Keratinocyte (primary cell): ENCODE data around the gene MRM3. TPM values are rescaled to one million over a fixed set of nuclear protein-coding genes. Genes with fewer than 3 reads are reported as not detected.

Experiments
- DNase-seq: peaks from one replicate; pipeline ENCODE4 v3.0.0-alpha.2; 2011; ENCODE audit warnings: low read depth, missing footprints, low spot score
- FAIRE-seq: peaks from 2 replicates; lab custom pipeline; 2011; peaks lifted over from hg19 to GRCh38; lab: Jason Lieb, UNC
- H2AFZ ChIP-seq: 2 replicates; pipeline ENCODE4 v1.6.0; 2012; ENCODE audit warnings: low read length, control low read depth, inconsistent platforms; ENCODE audit not compliant: control insufficient read depth
- H3K27ac ChIP-seq: 2 replicates; pipeline ENCODE4 v1.5.1; 2011; ENCODE audit warnings: low read length; ENCODE audit not compliant: control insufficient read depth, insufficient read depth
- H3K27me3 ChIP-seq: 3 replicates; pipeline ENCODE4 v1.6.0; 2011; ENCODE audit warnings: low read length; ENCODE audit not compliant: control insufficient read depth, insufficient read depth; ENCODE audit errors: extremely low read depth
- H3K36me3 ChIP-seq, 2 experiments: 2 replicates in 1 of 2; 3 replicates in 1 of 2; pipeline ENCODE4 v1.5.1; 2011; ENCODE audit warnings: low read length in 2 of 2, mild to moderate bottlenecking in 1 of 2; ENCODE audit not compliant: control insufficient read depth in 2 of 2, insufficient read depth in 2 of 2; ENCODE audit errors: extremely low read depth in 1 of 2
- H3K4me1 ChIP-seq: 3 replicates; pipeline ENCODE4 v1.5.1; 2011; ENCODE audit warnings: low read length; ENCODE audit not compliant: control insufficient read depth, insufficient read depth; ENCODE audit errors: extremely low read depth
- H3K4me2 ChIP-seq: 3 replicates; pipeline ENCODE4 v1.6.0; 2011; ENCODE audit warnings: low read depth, low read length; ENCODE audit not compliant: control insufficient read depth, insufficient read depth; ENCODE audit errors: extremely low read depth
- H3K4me3 ChIP-seq, 3 experiments: fragments of 200-600 bp in 1 of 3; sonication (generic) in 1 of 3; 2 replicates in 2 of 3; 3 replicates in 1 of 3; pipeline ENCODE4 v1.5.1; 2011 to 2016; ENCODE audit warnings: low read length in 3 of 3, mild to moderate bottlenecking in 3 of 3, control low read depth in 2 of 3, inconsistent platforms in 1 of 3, low read depth in 1 of 3, mixed read lengths in 1 of 3, mixed run types in 1 of 3, moderate library complexity in 1 of 3; ENCODE audit not compliant: control insufficient read depth in 2 of 3, insufficient read depth in 2 of 3; ENCODE audit errors: extremely low read depth in 1 of 3
- H3K79me2 ChIP-seq: 2 replicates; pipeline ENCODE4 v1.6.0; 2012; ENCODE audit warnings: low read length; ENCODE audit not compliant: control insufficient read depth, insufficient read depth
- H3K9ac ChIP-seq: 3 replicates; pipeline ENCODE4 v1.6.0; 2011; ENCODE audit warnings: low read length; ENCODE audit not compliant: control insufficient read depth, insufficient read depth; ENCODE audit errors: extremely low read depth
- H3K9me1 ChIP-seq: 3 replicates; pipeline ENCODE4 v1.6.0; 2011; ENCODE audit warnings: low read length; ENCODE audit not compliant: control insufficient read depth, insufficient read depth; ENCODE audit errors: extremely low read depth
- H3K9me3 ChIP-seq: 2 replicates; pipeline ENCODE4 v1.5.1; 2012; ENCODE audit warnings: low read depth, low read length; ENCODE audit not compliant: control insufficient read depth
- H4K20me1 ChIP-seq: 3 replicates; pipeline ENCODE4 v1.6.0; 2011; ENCODE audit warnings: low read length; ENCODE audit not compliant: control insufficient read depth, insufficient read depth; ENCODE audit errors: extremely low read depth
- EZH2 ChIP-seq: IDR thresholded peaks from one replicate; pipeline ENCODE4 v1.6.1; 2012; ENCODE audit warnings: inconsistent platforms, mild to moderate bottlenecking, low read length, moderate library complexity
- dilution Hi-C: fragments of 300-500 bp; cut with MboI; formaldehyde crosslinking; loops from one replicate; pipeline ENCODE4 v1.7.0; 2020; ENCODE audit warnings: low sequenced_read_pairs; ENCODE audit not compliant: extremely low pct_ligation_motif_present
- polyA plus RNA-seq, 5 experiments: library from polyadenylated mRNA; depleted of rRNA in 3 of 5; stranded (reverse) in 3 of 5; stranded (forward) in 1 of 5; unstranded in 1 of 5; fragments of >200 nt; gene quantifications; 1 replicate in 1 of 5; 2 replicates in 3 of 5; 3 replicates in 1 of 5; pipeline versions ENCODE4 v1.2.1 to v1.2.3, GENCODE V29; 2011 to 2012; ENCODE audit warnings: missing spikeins in 2 of 5, low read depth in 1 of 5, low replicate concordance in 1 of 5
- TF ChIP-seq, protein P1 (sequence below), 3 experiments: IDR thresholded peaks in 1 of 3; conservative IDR thresholded peaks in 1 of 3; optimal IDR thresholded peaks in 1 of 3; 2 replicates in 2 of 3; 3 replicates in 1 of 3; pipeline versions ENCODE3 to v1.5.1; 2011; ENCODE audit warnings: low read length in 3 of 3, mild to moderate bottlenecking in 3 of 3, moderate library complexity in 2 of 3, control low read depth in 1 of 3, inconsistent platforms in 1 of 3; ENCODE audit not compliant: insufficient read depth in 2 of 3; ENCODE audit errors: extremely low read depth in 1 of 3

Gene MRM3
- polyA plus RNA-seq, 1 donor (not counting 4 experiments of a cell fraction or from before 2014, with no cell fraction given) = 15.5 TPM

DNA sequence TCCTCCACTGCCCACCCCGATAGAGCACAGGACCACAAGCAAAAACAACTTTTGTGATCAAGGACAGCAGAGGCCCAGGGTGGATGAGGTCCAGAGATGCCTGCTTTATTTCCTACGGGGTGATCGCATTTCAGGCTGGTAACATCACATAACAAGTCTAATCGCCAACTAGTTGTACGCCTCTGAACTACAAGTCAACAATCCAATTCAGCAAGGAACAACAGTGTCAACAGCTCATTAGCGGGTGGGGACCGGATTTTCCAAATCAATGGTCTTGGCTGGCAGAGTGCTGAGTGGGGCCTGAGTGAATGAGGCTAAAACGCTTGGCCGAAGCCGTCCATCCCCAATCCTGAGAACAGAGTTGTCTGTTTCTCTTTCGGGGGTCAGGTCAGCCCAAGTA lies 17.1 kb downstream of the MRM3 start:
- Histone ChIP-seq H3K79me2 (no peaks in the 10 kb centered on the region), H2AFZ (no peak overlapping the region), H3K9me3 (no peaks in the 10 kb centered on the region), H4K20me1 (no peaks in the 10 kb centered on the region), H3K4me2 (no peak overlapping the region), H3K9ac (no peak overlapping the region), H3K4me1 (peaks cover 6% of the 10 kb centered on the region), H3K36me3 (peaks cover 30 to 35% of the 10 kb centered on the region in 2 experiments), H3K4me3 (no peak overlapping the region), H3K27me3 (no peaks in the 10 kb centered on the region), H3K27ac (no peak overlapping the region), H3K9me1 (no peaks in the 10 kb centered on the region)
- DNase-seq (no peak), FAIRE-seq (no peak)
- no peak for TF ChIP-seq EZH2
- TF ChIP-seq, protein P1, sequence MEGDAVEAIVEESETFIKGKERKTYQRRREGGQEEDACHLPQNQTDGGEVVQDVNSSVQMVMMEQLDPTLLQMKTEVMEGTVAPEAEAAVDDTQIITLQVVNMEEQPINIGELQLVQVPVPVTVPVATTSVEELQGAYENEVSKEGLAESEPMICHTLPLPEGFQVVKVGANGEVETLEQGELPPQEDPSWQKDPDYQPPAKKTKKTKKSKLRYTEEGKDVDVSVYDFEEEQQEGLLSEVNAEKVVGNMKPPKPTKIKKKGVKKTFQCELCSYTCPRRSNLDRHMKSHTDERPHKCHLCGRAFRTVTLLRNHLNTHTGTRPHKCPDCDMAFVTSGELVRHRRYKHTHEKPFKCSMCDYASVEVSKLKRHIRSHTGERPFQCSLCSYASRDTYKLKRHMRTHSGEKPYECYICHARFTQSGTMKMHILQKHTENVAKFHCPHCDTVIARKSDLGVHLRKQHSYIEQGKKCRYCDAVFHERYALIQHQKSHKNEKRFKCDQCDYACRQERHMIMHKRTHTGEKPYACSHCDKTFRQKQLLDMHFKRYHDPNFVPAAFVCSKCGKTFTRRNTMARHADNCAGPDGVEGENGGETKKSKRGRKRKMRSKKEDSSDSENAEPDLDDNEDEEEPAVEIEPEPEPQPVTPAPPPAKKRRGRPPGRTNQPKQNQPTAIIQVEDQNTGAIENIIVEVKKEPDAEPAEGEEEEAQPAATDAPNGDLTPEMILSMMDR (optimal IDR thresholded peaks at IDR 0.05 in 1 of 3, IDR thresholded peaks at IDR 0.05 in 1 of 3, conservative IDR thresholded peaks at IDR 0.05 in 1 of 3; ENCODE audit: extremely low read depth in 1 of 3, insufficient read depth in 2 of 3, low read length in 3 of 3) = no peak
- dilution Hi-C loops = loop anchor here (25.0 kb wide), 1 partner anchor 188 kb away; the partner anchor contains the start of genes NXN and TIMM22

DNA sequence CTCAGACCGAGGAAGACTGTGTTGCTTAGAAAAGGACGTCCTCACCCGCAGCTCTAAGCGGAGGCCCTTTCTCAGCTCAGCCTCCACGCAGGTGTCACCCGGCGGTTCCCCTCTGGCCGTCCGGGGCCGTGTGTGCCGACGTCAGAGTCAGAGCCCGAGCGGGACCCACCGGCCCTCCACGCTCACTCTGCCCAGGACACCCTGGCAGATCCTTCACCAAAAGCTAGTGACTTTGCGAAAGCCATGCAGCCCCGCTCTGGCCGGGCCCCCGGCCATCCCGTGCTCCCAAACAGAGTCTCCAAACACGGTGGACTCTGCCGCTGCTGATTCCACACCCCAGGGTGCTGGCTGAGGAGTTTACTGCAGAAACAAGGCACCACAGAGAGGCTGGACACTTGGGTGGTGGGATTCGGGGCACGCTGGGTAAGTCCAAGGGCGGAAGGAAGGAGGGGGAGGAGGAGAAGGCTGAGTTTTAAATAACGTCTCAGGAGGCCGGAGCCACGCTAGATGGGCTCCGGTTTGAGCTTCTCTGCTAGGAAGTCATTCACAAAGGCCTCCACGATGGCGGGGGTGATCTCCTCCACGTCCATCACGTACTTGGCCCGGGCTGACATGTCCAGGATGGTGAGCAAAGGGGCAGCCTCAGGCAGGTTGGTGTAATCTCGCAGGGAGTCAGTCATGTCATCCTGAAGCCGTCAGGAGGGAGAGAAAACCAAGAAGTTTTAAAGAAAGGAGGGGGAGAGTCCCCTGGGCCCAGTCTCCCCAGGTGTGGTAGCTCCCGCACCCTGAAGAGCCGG lies 18.5 kb downstream of the MRM3 start:
- H3K4me1 ChIP-seq = no peaks in the 10 kb centered on the region
- no peak overlapping the region for H3K27ac ChIP-seq
- no peaks in the 10 kb centered on the region for H3K9me1 ChIP-seq
- no peaks in the 10 kb centered on the region for H4K20me1 ChIP-seq
- H3K36me3 ChIP-seq = peaks cover 33 to 39% of the 10 kb centered on the region in 2 experiments
- H3K9me3 ChIP-seq = no peaks in the 10 kb centered on the region
- no peak overlapping the region for H3K9ac ChIP-seq
- TF ChIP-seq EZH2 = no peak
- TF ChIP-seq, protein P1 (optimal IDR thresholded peaks at IDR 0.05 in 1 of 3, IDR thresholded peaks at IDR 0.05 in 1 of 3, conservative IDR thresholded peaks at IDR 0.05 in 1 of 3; ENCODE audit: extremely low read depth in 1 of 3, insufficient read depth in 2 of 3, low read length in 3 of 3) = no peak
- H3K4me3 ChIP-seq = no peak overlapping the region
- FAIRE-seq (no peak), DNase-seq (no peak)
- no peaks in the 10 kb centered on the region for H3K79me2 ChIP-seq
- no peak overlapping the region for H3K4me2 ChIP-seq
- dilution Hi-C loops = no loop called here
- no peak overlapping the region for H2AFZ ChIP-seq
- no peaks in the 10 kb centered on the region for H3K27me3 ChIP-seq
